Measurements from ENCODE around the gene TNNT2.

- TF ChIP-seq CTCF (IDR thresholded peaks at IDR 0.05) (peak; percentile 56), EZH2 (IDR thresholded peaks at IDR 0.05) (no peak), EZH2phosphoT487 (IDR thresholded peaks at IDR 0.05) (no peak)
Observed at GRCh38 chr1:201309416-201309815, 68.1 kb downstream of the TNNT2 start.

Measured in neural progenitor cell (in vitro differentiated cells).